Activated CD8-positive, alpha-beta memory T cell treated with anti-CD3 and anti-CD28 coated beads, Interleukin-2, amount 50 U/mL, for 1 hour (primary cell): Measurements from ENCODE around the gene ADGRG1.

ENCODE experiments used
- DNase-seq: peaks from one replicate; pipeline ENCODE4 v3.0.0-alpha.2; 2020; ENCODE audit errors: extremely low read depth

The ADGRG1 gene

DNA sequence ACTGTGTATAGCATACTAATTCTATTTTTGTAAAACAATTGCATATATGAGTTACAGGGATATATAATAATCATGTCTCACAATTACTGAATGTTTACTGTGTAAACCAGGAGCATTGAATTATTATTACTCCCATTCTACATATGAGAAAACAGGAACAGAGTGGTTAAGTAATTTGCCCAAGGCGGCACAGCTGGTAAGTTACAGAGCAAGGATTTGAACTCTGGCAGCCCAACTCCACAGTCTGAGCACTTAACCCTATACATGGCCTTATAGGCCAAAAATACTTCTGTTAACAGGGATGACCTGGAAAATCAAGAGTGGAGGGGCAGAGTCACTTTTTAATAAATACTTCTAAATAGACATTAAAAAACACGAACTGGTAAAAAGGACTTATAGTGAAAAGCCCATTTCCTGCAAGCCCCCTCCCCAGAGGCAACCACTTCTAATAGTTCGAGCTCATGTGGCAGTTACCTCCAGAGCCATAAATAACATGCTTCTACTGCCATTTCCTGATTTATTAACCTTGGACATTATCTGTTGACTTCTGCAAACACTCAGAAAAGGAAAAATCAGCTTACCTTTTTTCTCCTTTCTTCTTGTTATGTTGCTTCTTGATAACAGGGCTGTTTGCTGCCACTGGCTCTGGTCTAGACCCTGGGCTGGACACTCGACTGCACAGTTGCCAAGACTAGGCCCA, 22.1 kb upstream of the ADGRG1 start:
- no peak for DNase-seq

DNA sequence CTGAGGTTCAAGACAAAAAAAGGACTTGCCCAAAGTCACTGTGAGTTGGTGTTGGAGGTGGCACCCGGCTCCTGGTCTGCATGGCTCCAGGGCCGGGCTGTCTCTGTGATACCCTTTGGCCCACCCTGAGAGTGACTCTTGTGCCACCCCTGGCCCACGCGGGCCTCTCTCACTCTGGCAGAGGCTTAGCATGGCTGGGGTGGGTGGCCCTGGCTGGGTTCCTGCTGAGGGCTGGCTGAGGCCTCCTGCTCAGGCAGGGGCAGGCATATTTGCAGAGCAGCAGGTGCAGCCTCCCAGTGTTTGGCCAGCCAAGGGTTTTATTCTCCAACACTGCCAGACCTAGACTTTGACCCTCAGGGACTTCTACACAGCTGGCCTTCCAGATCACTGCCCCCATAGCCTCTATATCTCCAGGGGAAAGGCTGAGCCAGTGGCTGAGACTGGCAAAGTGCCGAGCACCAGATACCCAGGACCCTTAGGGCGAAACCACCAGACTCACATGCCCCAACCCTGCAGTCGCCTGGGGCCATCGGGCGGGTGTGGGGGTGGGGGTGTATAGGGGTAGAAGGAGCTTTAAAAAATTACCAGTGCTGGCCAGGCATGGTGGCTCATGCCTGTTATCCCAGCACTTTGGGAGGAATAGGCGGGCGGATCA, 21.5 kb upstream of the ADGRG1 start:
- no peak for DNase-seq

DNA sequence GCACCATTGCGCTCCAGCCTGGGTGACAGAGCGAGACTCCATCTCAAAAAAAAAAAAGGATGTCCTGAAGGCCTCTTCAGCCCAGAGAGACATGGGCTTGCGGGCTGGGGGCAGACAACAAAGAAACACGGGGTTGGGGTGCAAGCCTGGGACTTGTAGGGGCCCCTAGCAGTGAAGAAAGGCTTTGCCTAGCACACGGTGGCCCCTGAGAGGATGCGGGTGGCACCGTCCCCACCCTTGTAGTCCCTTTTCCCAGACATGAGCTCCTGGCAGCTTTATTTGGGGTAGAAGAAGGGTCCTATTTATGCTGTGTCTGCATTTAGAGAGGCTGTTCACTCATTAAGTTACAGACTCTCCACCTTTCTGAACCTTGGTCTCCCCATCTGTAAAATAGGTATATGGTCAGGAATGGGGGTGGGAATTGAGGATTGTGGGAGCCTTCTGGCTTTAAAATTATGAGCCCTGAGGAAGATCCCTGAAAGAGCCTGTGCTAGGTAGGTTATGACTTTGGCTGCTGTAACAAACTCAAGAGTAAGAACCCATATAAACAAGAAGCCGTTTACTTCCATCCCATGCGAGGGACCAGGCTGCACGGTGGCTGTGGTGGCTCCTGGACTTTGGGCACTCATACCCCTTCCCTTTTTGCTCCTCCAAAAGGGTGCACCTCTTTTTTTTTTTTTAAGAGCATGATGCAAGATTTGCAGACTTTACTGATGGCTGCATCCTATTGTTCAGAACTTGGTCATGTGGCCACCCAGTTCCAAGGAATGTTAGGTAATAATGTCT, 20.6 kb upstream of the ADGRG1 start:
- no peak for DNase-seq

DNA sequence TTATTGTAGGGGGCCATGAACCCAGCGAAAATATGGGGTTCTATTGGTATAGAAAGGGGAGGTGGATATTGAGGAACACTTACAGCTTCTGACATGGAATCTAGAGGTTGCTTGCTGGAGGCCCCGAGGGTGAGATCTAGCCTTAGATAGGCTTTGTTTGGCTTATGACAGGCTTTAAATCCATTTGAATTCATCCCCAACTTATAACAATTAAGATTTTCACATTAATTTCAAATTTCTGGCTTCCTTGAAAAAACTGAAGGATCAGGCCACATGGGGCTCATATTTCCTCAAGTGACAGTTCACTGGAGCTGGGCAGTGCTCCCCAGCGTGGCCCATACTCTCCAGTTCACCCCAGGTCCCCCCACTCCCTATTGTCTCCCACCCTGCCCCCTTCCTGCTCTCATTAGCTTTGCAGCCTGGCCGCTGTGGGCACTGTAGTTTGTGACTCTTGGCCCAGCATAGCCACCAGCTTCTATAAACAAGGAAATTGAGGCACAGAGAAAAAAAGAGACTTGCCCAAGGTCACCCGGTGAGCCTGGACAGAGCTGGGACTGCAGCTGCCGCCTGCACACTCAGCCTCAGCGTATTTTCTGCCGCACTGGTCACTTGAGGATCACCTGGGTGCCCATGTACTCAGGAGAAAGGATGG, 19.8 kb upstream of the ADGRG1 start:
- DNase-seq: no peak

DNA sequence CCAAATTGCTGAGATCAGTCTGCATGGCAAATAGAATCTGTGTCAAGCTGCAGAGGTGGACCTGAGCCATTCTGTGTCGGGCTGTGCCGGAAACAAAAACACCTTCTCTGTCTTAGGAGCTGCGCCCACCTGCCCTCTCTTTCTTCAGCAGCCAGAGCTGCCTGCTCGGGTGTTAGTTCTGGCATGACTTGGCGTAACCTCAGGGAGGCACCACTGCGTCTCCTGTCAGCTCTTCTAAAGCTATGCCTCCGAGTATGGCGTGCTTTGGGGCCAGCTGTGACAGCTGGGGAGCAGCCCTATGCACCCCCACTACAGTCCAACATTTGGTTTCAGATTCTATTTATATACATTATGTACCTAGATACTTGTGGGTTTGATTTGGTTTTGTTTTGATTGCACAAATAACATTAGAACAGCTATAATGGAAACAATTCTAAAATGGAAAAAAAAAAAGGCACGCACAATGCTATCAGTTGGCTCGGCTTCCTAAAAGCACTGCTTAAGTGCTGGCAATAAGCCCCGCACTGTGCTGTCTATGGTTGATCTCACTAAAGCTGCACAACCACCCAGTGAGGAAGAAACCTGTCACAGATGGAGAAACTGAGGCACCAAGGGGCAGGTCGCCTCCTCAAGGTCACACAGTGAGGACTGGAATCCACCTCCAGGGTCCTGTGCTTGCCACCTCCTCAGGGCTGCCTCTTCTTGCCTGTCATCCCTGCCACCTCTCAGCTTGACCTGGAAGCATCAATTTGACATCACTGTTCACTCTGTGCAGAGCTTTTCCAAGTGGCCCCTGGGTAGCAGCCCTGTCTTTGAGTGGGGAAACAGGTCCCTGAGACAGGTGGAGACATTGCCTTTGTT, 18.7 kb upstream of the ADGRG1 start:
- no peak for DNase-seq

DNA sequence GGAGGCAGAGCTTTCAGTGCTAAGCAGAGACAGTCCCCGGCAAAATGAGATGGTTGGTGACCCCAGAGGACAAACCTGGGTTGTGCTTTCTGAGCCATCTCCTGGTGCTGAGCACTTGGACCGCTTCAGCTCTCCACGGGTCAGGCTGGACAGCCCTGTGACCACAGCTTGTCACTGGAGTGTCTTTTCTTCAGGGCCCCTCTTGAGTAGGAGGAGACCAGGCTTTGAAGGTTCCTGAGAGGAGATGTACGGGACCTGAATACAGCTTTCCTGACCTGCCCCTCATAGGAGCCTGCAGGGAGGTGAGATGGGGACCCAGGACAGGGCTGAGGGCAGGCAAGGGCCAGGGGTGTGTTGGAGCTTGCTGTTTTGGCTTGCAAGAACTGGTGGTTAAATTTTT, 17.8 kb upstream of the ADGRG1 start:
- no peak for DNase-seq

DNA sequence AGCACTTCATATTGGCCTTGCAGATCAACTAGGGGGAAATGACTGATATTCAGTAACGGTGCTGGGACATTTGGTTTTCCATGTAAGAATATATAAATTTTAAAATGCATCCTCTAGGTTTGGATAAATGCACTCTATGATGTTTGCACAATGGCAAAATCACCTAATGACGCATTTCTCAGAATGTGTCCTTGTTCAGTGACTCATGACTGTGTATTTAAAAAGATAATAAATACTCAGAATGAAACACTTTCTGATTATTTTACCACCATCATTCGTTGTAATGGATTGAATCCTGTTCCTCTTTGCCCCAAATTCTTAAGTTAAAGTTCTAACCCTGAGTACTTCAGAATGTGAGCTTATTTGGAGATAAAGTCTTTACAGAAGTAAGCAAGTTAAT, 17.2 kb upstream of the ADGRG1 start:
- no peak for DNase-seq

DNA sequence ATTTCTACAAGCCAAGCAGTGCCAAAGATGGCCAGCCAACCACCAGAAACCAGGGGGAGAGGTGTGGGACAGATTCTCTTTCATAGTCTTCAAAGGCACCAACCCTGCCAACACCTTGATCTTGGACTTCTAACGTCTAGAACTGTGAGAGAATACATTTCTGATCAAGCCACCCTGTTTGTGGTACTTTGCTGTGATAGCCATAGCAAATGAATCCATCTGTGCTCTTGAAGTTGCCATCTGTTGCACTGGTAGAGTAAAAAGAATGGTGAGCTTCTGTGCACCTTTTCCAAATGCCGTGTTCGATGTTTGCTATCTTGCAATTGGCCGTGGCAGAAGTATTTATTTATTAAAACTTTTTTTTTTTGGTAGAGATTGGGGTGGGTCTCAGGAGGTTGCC, 16.7 kb upstream of the ADGRG1 start:
- no peak for DNase-seq

DNA sequence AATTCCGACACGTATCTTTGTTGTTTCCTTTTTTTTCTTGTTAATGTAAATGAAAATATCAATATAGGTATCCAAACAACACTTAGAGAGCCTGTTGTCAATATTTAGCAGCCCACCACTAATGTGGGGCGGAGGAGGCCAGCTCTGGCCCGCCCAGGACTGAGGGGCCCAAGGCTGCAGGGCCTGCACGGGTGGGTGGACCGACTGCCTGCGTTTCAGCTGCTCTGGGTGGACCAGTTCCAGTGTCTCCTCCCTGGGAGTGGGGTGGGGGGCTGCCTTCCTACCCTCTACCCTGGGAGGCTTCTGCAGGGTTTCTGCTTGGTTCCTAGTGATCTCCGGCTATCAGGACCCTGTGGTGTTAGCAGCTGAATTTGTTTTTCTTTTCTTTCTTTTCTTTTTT, 15.9 kb upstream of the ADGRG1 start:
- DNase-seq: no peak

DNA sequence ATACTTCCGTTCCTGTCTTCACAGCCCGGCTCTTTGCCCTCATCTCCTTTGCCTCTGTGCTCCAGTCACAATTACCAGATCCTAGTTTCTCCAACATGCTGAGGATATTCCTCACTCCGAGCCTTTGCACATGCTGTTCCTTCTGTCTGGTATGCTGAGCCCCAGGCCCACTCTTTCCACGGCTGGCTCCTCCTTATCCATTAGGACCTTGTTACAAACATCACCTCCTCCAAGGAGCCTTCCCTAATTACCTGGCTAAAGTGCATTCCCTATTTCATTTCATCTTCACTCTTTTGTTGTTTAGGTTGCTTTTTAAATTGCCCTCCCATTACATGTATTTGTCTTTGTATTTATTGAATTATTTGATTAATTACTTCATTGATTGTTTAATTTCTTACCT, 14.9 kb upstream of the ADGRG1 start:
- no peak for DNase-seq

DNA sequence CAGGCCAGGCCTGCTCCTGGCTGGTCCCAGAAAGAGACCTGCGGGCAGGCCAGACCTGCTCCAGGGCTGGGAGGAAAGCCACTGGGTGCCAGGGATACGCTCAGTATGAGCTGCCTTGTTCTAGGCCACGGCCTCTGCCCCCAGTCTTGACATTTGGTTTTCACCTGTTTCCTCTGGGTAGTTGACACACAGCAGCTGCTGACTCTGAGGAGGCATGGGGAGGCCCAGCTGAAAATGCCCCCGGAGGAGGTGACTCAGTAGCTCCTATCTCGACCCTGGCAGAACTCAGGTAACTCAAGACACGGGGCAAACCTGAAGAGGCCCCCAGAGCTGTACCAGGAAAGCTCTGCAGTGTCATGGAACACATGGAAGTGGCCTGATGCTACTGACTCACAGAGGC, 13.9 kb upstream of the ADGRG1 start:
- no peak for DNase-seq

DNA sequence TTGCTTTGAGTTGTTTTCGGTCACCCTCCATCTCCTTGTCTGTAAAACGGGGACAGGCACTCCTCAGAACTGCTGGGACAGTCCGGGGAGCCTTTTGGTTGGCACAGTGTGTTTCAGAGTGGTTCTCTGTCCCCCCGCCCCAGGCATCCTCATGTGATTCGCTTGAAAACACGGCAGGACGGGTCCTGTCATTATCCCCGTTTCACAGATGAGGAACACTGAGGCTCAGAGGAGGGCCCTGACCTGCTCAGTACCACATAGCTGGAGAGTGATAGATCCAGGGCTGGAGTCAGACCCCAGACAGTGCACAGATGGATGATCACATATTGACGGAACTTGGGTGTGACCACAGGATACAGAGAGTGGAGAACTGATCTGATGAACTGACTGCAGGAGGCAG, 13.5 kb upstream of the ADGRG1 start:
- no peak for DNase-seq

DNA sequence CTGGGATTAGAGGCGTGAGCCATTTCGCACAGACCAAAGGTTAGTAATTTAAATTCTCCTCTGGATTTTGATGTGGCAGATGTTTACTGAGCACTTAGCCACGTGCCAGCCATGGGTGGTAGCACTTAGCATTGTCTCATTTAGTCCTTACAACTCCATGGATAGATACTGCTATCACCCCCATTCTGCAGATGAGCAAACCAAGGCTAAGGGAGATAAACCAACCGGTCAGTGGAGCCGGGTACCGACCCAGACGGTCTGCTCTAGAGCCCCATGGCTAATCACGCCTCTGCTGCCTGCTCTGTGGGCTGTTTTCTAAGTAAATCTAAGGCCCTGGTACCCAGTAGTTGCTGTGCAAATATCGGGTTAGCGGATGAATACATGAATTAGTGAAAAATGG, 12.6 kb upstream of the ADGRG1 start:
- DNase-seq: no peak

DNA sequence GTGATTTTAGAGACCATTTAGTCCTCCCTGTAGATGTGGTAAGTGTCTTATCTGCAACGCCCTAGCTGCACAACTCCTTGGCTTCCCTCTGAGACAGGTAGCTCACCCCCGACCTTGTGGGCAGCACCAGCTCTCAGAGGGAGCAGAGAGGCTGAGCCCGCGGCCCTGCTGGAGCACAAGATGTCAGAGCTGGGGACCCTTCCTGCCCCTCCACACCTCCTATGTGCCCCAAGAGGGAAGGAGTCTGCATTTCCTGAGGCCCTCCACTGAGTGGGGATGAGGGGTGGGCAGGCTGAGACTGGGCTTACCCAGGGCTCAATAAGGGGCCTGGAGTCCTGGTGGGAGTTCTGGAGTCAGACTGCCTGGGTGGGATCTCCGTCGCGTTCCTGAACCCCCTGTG, 12.2 kb upstream of the ADGRG1 start:
- DNase-seq: no peak

DNA sequence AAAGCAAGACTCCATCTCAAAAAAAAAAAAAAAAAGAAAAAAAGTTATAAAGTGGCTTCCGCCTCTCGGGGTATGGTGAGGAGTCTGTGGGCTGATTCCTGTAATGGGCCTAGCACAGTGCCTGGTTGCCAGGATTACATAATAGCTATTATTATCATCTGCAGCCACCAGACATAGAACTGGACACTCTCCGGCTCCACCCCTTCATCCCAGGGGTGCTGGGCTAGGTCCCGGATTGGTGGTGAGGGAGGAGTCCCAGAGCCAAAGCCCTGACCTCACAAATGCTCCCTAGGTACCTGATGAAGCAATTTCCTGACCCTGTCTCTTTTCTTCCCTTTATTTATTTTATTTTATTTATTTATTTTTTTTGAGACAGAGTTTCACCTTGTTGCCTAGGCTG, 11.6 kb upstream of the ADGRG1 start:
- DNase-seq: no peak

DNA sequence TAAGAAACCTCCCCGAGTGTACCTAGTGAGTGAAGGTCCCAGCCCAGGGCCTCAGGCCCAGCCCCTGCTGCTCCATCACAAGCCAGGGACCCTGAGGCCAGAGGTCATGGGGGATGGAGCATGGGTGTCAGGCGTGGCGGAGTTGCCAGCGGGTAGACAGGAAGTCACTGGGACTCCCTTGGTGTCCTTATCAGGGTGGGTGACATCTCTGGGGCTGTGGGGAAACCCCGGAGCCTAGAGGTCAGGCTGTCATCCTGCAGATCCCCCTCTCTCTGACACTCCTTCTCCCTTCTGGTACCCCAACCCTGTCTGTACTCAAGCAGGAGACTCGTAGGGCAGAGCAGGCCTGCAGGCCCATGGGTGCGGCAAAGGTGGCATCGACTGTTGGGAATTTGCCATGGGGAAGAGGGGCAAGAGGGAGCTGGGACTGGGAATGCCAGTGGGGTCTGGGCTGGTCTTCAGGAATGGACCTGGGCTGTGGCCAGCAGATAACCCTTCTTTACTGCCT, 10.8 kb upstream of the ADGRG1 start:
- no peak for DNase-seq

DNA sequence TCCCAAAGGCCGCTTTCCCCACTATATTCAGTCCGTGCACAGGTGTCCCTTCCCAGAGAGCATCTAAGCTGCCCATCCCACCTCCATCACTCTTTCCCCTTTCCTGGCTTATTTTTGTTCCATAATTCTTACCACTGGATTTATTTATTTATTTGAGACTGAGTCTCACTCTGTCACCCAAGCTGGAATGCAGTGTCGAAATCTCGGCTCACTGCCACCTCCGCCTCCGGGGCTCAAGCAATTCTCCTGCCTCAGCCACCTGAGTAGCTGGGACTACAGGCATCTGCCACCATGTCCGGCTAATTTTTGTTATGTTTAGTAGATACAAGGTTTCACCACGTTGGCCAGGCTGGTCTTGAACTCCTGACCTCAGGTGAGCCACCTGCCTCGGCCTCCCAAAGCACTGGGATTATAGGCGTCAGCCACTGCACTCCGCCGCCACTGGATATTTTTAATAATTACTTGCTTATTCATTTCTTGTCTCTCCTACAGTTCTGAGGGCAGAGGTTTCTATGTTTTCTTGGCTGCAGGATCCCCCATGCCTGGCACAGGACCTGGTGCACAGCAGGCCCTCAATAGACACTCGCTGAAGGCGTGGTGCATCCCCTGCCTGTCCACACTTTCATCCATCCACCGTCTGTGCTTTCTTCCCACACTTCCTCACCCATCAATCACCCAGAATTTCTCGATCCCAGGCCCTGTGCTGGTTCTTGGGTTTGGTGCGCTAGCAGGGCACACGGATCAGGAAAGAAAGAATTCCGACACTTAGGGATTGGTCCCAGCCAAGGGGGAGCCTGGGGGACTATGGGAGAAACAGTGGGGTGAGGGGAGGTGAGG, 9.9 kb upstream of the ADGRG1 start:
- DNase-seq: no peak

DNA sequence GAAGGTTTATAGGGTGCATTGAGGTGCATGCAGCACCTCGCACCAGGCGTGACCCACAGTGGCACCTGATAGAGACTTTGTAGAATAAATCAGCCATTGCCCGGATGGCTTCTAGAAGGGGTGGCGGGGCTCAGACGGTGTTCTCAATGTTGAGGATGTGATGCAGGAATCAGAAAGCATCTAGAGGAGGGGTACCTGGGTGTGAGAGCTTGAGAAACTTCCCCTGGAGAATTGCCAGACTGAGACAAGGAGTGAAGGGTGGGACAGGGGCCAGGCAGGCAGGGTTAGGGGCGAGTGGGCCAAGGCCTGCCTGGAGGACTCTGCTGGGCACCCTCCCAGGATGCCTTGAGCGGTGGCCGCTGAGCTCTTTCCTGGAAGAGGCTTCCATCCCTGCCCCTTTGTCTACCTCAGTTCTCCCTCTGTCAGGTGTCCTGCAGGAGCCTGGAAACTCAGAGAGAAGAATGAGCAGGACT, 9.3 kb upstream of the ADGRG1 start:
- DNase-seq: no peak

DNA sequence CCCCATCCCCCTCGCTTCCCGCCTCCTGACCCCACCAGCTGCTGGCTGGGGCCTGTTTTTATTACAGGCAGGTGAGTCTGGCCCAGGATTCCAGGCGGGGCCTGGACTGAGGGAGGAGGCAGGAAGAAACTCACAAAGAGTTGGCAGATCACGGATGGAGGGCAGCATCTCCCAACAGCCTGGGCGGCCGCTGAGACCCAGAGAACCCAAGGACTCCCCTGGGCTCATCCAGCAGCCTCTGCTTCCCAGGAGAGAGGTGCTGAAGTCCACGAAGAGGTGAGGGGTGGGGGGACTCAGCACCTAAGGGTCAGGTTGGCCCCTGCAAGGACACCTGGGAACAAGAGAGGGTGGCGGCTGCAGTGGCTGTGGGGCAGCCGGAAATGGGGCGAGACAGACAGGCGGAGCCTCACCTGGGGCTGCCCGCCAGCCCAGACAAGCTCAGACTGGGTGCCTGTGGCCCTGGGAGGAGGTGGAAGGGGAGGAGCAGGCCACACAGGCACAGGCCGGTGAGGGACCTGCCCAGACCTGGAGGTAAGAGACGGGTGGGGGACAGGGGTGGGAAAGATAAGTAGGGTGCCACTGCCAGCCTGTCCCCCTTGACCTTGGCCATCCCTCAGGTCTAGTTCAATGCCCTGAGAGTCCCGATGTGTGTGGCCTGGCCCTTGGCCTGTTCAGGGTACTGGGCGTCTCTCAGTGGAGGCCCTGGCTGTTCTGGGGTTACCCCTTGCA, 8.7 kb upstream of the ADGRG1 start:
- DNase-seq: no peak
